ENCODE measurements around the gene ARFGAP1.
"Not testable (repeated sequence)": the region's sequence is repeated elsewhere in the genome, so short reads cannot be mapped to it uniquely, and the experiment has no call there.

The ARFGAP1 gene

DNA sequence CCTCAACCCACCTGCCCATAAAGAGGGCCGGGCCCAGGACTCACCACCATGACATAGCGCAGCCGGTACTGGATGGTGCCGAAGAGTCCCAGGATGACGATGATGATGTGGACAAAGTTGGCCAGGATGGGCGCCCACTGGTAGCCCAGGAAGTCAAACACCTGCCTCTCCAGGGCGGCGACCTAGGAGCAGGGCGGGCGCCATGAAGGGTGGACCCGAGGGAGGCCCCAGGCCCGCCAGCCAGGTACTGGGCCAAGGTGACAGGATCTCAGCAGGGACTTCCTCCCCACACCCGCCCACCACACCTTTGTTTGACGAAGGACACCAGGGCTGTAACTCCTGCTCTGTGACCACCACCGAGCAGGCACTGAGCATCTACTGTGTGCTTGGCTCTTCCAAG lies 22.7 kb upstream of the ARFGAP1 start:
- DNase-seq, result no peak
- no peak overlapping the region for H3K4me3 Mint-ChIP-seq
- H3K36me3 Mint-ChIP-seq (ENCODE audit: low read depth), result no peaks in the 10 kb centered on the region
- no peaks in the 10 kb centered on the region for H3K9me3 Mint-ChIP-seq
- no peak overlapping the region for H3K27ac Mint-ChIP-seq
- peaks cover 3% of the 10 kb centered on the region for H3K4me1 Mint-ChIP-seq
- peaks cover 40% of the 10 kb centered on the region for H3K27me3 Mint-ChIP-seq
- ATAC-seq, result no peak

DNA sequence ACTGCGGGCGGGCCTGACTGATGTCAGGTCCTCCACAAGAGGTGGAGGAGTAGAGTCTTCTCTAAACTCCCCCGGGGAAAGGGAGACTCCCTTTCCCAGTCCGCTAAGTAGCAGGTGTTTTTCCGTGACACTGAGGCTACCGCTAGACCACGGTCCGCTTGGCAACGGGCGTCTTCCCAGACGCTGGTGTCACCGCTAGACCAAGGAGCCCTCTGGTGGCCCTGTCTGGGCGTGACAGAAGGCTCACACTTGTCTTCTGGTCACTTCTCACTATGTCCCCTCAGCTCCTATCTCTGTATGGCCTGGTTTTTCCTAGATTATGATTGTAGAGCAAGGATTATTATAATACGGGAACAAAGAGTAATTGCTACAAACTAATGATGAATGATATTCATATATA lies 21.3 kb upstream of the ARFGAP1 start:
- H3K36me3 Mint-ChIP-seq (ENCODE audit: low read depth); H3K4me1 Mint-ChIP-seq; H3K27ac Mint-ChIP-seq; H3K4me3 Mint-ChIP-seq; ATAC-seq; H3K9me3 Mint-ChIP-seq: not testable (repeated sequence)
- peak; percentile 18 for DNase-seq
- H3K27me3 Mint-ChIP-seq, result peaks cover 43% of the 10 kb centered on the region

DNA sequence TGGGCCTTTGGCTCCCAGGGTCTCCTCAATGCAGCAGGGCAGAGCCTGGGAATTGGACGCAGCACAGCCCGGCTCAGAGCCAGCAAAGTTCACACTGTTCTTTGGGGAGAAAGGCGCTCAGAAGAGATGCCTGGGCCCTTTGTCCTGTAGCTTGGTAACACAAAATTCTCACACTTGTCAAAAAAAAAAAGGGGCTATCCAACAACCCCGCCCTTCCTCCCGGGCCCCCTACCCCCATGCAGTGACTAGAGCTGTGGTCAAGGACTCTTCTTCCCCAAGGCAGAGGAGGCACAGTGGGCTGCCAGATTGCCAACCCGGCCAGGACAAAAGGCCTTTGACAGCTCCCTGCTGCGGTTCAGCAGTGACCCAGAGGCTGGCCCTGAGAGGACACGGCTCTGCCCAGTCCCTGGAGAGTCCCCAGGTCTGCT lies 20.3 kb upstream of the ARFGAP1 start:
- H3K9me3 Mint-ChIP-seq, result no peaks in the 10 kb centered on the region
- H3K4me1 Mint-ChIP-seq, result peaks cover 3% of the 10 kb centered on the region
- ATAC-seq, result no peak
- no peak overlapping the region for H3K4me3 Mint-ChIP-seq
- peaks cover 47% of the 10 kb centered on the region for H3K27me3 Mint-ChIP-seq
- no peak for DNase-seq
- H3K27ac Mint-ChIP-seq, result no peak overlapping the region
- H3K36me3 Mint-ChIP-seq (ENCODE audit: low read depth), result no peaks in the 10 kb centered on the region

DNA sequence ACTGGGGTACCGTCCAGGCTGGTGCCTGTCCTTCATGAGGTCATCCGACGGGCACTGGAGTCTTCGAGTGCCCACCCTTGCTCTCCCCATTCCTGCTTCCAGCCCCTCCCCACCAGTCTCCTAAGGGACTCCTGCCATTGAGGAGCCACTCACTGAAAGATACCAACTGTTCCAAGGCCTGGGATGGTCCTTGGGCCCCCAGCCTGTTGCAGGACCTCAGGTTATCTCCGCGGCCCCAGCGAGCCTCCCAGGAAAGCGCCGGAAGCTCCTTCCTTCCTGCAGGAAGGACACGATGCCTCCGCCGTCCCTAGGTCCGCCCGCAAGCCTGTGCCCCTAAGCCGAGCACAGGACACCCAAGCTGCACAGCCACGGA lies 19.6 kb upstream of the ARFGAP1 start:
- Mint-ChIP-seq H3K36me3 (ENCODE audit: low read depth) (no peaks in the 10 kb centered on the region), H3K9me3 (no peaks in the 10 kb centered on the region), H3K27me3 (peaks cover 50% of the 10 kb centered on the region), H3K4me3 (no peak overlapping the region), H3K4me1 (peaks cover 3% of the 10 kb centered on the region), H3K27ac (no peak overlapping the region)
- ATAC-seq, result no peak
- no peak for DNase-seq

DNA sequence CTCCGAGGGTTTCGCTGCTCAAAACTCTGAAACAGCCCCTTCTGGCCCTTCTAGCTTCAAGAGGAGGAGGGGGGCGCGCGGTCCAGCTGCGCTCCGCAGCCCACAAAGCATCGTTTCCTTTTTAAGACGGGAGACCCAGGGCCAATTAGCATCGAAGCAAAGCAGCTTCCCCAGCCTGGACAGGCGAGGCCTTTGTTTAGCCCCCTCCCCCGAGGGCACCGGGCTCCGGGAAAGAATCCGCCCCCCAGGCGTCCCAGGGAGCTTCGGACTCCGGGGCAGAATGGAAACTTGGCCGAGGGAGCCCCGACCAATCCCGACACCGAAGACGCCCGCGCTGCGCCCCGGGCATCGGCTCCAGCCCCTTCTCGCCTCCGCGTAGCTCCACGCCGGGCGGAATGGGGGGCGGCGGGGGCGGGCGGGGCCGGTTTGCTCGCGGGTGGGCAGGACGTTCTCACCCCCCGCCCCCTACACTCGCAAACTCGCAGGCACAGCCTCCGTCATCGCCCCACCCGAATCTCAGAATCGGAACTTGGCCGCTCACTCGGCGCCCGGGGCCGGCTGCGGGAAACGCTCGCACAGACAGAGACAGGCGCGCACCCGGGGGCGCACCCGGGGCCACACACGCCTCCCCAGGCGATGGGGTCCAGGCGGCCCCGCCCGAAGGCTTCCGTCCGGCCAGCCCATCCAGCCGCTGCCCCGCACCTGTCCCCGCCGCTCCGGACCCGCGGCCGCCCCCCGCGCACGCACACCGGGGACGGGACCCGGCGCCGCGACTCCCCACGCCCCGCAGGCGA lies 19.0 kb upstream of the ARFGAP1 start:
- Mint-ChIP-seq H3K27me3 (peaks cover 46% of the 10 kb centered on the region), H3K36me3 (ENCODE audit: low read depth) (no peaks in the 10 kb centered on the region), H3K9me3 (no peaks in the 10 kb centered on the region), H3K4me3 (no peak overlapping the region), H3K4me1 (peaks cover 3% of the 10 kb centered on the region), H3K27ac (no peak overlapping the region)
- ATAC-seq, result no peak
- no peak for DNase-seq

DNA sequence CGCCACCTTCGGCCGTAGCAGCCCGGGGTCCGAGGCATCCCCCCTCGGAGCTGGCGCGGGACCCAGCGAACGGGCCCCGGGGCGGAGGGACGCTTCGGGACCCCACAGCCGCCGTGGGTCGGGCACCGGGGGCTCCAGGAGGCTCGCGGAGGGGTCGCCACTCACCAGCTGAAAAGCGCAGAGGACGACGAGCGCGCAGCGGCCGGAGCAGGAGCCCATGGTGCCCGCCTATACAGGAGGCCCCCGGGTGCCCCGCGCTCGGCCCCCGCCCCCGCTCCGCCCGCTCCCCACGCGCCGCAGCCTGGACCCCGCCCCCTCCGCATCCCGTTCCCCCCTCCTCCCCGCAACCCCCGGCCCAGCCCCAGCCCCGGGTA lies 18.4 kb upstream of the ARFGAP1 start, which contains the start of gene NKAIN4:
Gene NKAIN4 (minus strand): TSS at position 232 of the 374 bp plus-strand sequence. CDS start 13 bp downstream, at position 219.
- no peaks in the 10 kb centered on the region for H3K9me3 Mint-ChIP-seq
- ATAC-seq (no peak), DNase-seq (no peak)
- H3K4me1 Mint-ChIP-seq, result peaks cover 3% of the 10 kb centered on the region
- no peak within 1 kb of the TSS for H3K4me3 Mint-ChIP-seq
- no peak within 1 kb of the TSS for H3K27ac Mint-ChIP-seq
- peaks cover 47% of the 10 kb centered on the region for H3K27me3 Mint-ChIP-seq
- no peaks in the 10 kb centered on the region for H3K36me3 Mint-ChIP-seq (ENCODE audit: low read depth)

DNA sequence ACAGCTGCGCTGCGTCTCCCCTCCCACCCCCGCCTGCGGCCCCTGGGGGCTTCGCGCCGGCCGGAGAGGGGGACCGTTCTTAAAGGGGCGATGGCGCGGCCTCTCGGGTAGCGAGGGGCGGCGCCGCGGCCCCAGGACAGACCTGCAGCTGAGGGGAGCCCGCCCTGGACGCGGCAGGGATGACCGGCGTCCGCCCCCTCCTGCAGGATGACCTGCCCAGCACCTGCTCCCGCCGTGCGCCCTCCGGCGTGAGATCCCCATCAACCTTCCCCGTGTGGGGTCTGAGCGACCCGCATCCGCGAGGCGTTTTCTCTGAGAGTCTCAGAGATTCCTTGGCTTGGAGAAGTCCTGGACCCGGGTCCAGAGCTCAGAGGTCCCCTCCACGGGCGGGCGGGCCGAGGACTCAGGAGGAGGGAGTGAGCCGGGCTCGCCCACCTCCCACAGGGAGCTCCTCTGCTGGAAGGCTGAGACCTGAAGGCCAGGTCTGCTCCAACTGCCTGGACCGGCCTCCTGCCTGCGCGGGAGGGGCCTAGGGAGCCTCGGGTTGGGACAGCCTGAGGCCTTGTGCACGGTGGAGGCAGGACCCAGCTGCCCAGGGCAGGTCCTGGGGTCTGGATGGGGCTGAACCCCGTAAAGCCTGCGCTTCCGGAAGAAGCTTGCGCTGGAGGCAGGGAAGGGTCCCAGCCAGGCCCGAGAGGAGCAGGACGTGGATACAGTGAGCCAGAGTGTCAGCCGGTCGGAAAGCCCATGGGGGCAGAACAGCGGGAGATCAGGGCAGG lies 17.8 kb upstream of the ARFGAP1 start:
- no peak overlapping the region for H3K27ac Mint-ChIP-seq
- no peak overlapping the region for H3K4me3 Mint-ChIP-seq
- peaks cover 49% of the 10 kb centered on the region for H3K27me3 Mint-ChIP-seq
- no peaks in the 10 kb centered on the region for H3K9me3 Mint-ChIP-seq
- H3K4me1 Mint-ChIP-seq, result peaks cover 3% of the 10 kb centered on the region
- no peak for ATAC-seq
- no peaks in the 10 kb centered on the region for H3K36me3 Mint-ChIP-seq (ENCODE audit: low read depth)
- DNase-seq, result no peak

DNA sequence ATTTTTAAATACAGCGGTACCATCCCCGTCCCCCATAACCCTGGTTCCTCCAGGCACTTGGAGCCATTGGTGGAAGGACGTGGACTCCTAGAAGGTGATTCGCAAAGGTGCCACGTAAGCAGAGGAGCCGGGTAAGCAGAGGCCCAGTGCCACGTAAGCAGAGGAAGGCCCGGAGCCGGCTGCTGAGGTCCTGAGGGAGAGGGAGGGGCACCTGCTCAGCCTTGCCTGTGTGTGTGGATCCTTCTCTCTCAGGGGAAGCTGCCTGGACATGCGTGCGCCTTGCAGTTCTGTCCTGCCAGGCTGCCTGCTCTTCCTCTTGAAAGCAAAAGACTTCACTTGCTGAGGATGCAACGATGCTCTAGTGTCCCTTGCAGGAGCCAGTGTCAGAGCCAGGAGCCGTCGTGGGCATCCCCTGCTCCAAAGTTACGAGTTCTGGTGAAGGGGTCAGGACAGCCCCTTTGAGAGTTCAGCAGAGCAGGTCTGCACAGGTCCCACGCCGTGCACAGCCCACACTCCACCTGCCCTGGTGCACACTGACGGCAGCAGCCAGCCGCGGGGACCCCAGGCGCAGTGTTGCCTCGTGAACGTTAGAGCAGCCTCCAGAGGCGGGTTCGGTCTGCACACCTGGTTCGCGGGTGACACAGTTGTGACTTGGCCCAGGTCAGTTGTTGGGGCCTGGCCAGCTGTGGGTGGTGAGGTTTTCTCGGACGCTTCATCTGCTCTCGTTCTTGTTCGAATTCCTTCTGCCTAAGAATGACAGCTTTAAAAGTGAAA lies 16.5 kb upstream of the ARFGAP1 start:
- Mint-ChIP-seq H3K4me3 (no peak overlapping the region), H3K36me3 (ENCODE audit: low read depth) (no peaks in the 10 kb centered on the region), H3K4me1 (peaks cover 3% of the 10 kb centered on the region), H3K27ac (no peak overlapping the region), H3K9me3 (no peaks in the 10 kb centered on the region), H3K27me3 (peaks cover 44% of the 10 kb centered on the region)
- ATAC-seq, result no peak
- DNase-seq, result no peak

DNA sequence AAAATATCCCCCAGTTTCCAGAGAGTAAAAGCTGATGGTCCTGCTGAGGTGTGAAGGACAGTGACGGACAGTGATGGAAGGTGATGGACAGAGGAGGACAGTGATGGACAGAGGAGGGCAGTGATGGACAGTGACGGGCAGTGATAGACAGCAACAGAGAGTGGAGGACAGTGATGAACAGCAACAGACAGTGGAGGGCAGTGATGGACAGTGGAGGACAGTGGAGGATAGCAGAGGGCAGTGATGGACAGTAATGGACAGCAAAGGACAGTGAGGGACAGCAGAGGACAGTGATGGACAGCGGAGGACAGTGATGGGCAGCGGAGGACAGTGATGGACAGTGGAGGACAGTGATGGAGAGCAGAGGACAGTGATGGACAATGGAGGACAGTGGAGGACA lies 15.7 kb upstream of the ARFGAP1 start:
- Mint-ChIP-seq H3K4me3 (no peak overlapping the region), H3K27ac (no peak overlapping the region), H3K36me3 (ENCODE audit: low read depth) (no peaks in the 10 kb centered on the region), H3K9me3 (no peaks in the 10 kb centered on the region), H3K27me3 (peaks cover 44% of the 10 kb centered on the region), H3K4me1 (peaks cover 5% of the 10 kb centered on the region)
- DNase-seq (no peak), ATAC-seq (no peak)

DNA sequence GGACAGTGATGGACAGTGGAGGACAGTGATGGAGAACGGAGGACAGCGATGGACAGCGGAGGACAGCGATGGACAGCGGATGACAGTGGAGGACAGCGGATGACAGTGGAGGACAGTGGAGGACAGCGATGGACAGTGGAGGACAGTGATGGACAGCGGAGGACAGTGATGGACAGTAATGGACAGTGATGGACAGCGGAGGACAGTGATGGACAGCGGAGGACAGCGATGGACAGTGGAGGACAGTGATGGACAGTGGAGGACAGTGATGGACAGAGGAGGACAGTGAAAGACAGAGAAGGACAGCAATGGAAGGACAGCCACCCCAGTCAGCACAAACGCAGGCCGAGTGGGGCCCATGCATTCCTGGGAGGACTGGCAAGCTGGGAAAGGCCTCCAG lies 15.0 kb upstream of the ARFGAP1 start:
- H3K4me1 Mint-ChIP-seq, result peaks cover 4% of the 10 kb centered on the region
- ATAC-seq, result no peak
- peaks cover 40% of the 10 kb centered on the region for H3K27me3 Mint-ChIP-seq
- H3K9me3 Mint-ChIP-seq, result no peaks in the 10 kb centered on the region
- no peak for DNase-seq
- H3K4me3 Mint-ChIP-seq, result no peak overlapping the region
- no peaks in the 10 kb centered on the region for H3K36me3 Mint-ChIP-seq (ENCODE audit: low read depth)
- no peak overlapping the region for H3K27ac Mint-ChIP-seq

DNA sequence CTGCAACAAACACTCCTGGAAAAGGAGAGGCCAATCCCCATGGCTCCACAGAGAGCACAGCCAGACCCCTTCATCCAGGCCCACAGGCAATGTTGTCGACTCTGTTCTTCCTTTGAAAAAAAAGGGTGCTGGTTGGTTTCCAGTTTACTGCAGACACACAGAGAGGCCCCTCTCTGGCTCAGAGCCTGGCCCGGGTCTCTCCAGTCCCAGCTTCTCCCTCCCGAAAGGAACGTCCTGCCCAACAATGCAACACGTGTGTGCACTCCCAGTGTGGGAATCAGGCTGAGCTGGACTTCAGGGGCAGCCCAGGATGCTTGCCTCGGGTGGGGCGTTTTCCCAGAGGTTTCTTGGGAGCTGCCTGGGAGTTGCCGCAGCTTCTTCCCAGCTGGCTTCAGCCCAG lies 13.8 kb upstream of the ARFGAP1 start:
- Mint-ChIP-seq H3K9me3 (no peaks in the 10 kb centered on the region), H3K27me3 (peaks cover 37% of the 10 kb centered on the region), H3K27ac (no peak overlapping the region), H3K4me3 (no peak overlapping the region), H3K4me1 (peaks cover 3% of the 10 kb centered on the region), H3K36me3 (ENCODE audit: low read depth) (no peaks in the 10 kb centered on the region)
- DNase-seq, result no peak
- no peak for ATAC-seq

DNA sequence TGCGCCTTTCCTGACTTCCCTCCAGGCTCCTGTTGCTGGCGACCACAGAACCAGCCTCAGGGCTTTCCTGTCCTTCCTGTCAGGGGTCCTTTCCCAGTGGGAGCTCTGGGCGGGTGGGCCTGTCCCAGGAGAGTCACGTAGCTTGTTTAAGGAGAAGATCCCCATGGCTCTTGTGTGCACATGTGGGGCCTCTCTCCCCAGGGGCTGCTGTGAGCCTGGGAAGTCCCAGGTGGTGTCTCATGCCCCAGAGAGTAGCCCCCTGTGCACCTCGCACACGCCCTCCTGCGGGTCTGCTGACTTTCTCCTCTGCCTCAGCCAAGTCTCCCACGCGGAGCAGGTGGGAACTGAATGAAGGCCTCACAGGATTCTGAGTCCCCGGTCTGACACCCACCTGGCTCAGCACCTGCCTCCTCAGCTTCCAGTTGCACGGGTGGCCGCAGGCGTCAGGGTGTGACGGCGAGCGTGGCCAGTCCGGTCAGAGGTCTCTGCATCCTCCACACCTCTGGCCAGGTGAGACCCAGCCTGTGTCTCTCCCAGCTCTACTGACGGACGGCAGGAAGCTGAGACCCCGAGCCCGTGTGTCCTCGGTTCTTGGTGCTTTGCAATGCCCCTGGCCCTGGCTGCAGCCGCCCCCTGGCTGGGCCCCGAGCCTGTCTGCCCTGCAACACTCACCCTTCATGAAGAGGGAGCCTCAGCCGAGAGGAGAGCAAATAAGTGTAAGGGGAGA lies 12.7 kb upstream of the ARFGAP1 start:
- peaks cover 38% of the 10 kb centered on the region for H3K27me3 Mint-ChIP-seq

DNA sequence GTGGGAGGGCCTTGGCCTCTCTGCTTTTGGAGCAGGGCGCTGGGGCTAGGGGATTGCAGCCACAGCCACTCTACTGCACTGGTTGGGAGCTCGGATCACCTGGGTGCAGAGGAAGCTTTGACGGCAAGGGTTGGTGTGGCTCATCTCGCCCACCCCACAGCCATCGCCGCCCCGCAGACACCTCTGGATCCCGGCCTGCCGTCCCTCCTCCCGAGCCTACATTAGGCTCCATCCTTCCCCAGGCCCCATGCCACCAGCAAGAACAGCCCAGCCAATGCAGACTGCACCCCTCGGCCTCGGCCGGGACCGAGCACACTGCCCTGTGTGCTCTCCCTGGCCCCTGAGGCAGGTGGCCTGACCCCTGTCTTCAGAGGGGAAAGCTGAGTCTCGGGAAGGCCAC lies 12.1 kb upstream of the ARFGAP1 start:
- Mint-ChIP-seq H3K9me3 (no peaks in the 10 kb centered on the region), H3K4me3 (no peak overlapping the region), H3K27me3 (peaks cover 32% of the 10 kb centered on the region), H3K36me3 (ENCODE audit: low read depth) (no peaks in the 10 kb centered on the region), H3K4me1 (peaks cover 2% of the 10 kb centered on the region), H3K27ac (no peak overlapping the region)
- no peak for ATAC-seq
- DNase-seq, result no peak

More for the DNA sequence above, 12.7 kb upstream of the ARFGAP1 start:
- peaks cover 2% of the 10 kb centered on the region for H3K4me1 Mint-ChIP-seq
- ATAC-seq, result no peak
- H3K9me3 Mint-ChIP-seq, result no peaks in the 10 kb centered on the region
- H3K36me3 Mint-ChIP-seq (ENCODE audit: low read depth), result no peaks in the 10 kb centered on the region
- H3K4me3 Mint-ChIP-seq, result no peak overlapping the region
- H3K27ac Mint-ChIP-seq, result no peak overlapping the region
- no peak for DNase-seq

DNA sequence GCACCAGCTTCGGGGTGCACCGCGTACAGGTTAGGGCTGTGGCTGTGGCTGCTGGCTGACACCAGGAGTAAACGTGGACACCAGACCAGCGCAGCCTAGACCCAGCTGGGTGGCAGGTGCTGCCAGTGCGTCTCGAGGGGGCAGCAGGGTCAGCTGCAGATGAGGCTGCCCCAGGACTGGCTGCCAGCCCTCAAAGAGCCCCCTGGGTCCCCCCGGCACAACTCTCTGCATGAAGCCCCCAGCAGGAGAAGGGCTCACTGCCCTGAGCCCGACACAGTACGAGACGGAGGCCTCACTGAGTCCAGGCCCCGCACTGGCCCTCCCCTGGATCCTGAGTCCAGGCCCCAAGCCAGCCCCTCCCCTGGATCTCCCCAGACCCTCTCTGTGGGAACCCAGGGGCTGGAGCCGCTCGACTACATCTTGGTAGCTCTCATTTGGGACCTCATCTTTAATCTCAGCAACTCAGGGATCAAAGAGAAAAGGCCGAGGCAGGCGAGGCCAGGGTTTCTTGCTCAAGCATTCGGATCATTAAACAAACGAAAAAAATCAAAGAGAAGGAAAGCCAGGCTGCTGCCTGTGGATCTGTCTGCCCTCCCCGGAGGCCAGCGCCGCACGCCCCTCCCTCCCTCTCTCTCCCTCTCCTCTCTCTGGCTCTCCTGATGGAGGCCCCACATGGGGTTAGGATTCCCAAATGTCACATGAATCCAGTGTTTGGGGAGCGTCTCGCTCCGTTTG lies 11.4 kb upstream of the ARFGAP1 start:
- Mint-ChIP-seq H3K4me1 (peaks cover 2% of the 10 kb centered on the region), H3K4me3 (no peak overlapping the region), H3K27me3 (peaks cover 31% of the 10 kb centered on the region), H3K36me3 (ENCODE audit: low read depth) (no peaks in the 10 kb centered on the region), H3K9me3 (no peaks in the 10 kb centered on the region), H3K27ac (no peak overlapping the region)
- ATAC-seq, result no peak
- no peak for DNase-seq
